IPS-18a (cell line): ENCODE results near the gene KLHL14.
"Not testable (repeated sequence)": the region's sequence is repeated elsewhere in the genome, so short reads cannot be mapped to it uniquely, and the experiment has no call there.

ENCODE experiments used
- H3K27ac ChIP-seq: one replicate; pipeline ENCODE4 v1.5.1; 2013; ENCODE audit warnings: low read length
- H3K27me3 ChIP-seq: one replicate; pipeline ENCODE4 v1.6.1; 2013; ENCODE audit warnings: mild to moderate bottlenecking, low read length; ENCODE audit not compliant: control insufficient read depth, insufficient read depth
- H3K36me3 ChIP-seq: one replicate; pipeline ENCODE4 v1.6.1; 2013; ENCODE audit warnings: low read depth, low read length; ENCODE audit not compliant: control insufficient read depth
- H3K4me1 ChIP-seq: one replicate; pipeline ENCODE4 v1.6.1; 2013; ENCODE audit warnings: low read depth, low read length; ENCODE audit not compliant: control insufficient read depth
- H3K4me3 ChIP-seq: one replicate; pipeline ENCODE4 v1.5.1; 2013; ENCODE audit warnings: low read length
- H3K9ac ChIP-seq: one replicate; pipeline ENCODE4 v1.6.1; 2013; ENCODE audit warnings: mild to moderate bottlenecking, low read length, moderate library complexity
- H3K9me3 ChIP-seq: one replicate; pipeline ENCODE4 v1.6.1; 2013; ENCODE audit warnings: low read depth, low read length; ENCODE audit not compliant: control insufficient read depth

Gene KLHL14

GRCh38 chr18:32672398-32672797, 100.4 kb downstream of the KLHL14 start:
- no peaks in the 10 kb centered on the region for H3K36me3 ChIP-seq
- no peak overlapping the region for H3K9ac ChIP-seq
- no peak overlapping the region for H3K4me3 ChIP-seq
- H3K27me3 ChIP-seq, result no peaks in the 10 kb centered on the region
- H3K27ac ChIP-seq, result no peak overlapping the region
- H3K9me3 ChIP-seq, result no peaks in the 10 kb centered on the region
- H3K4me1 ChIP-seq, result no peaks in the 10 kb centered on the region

GRCh38 chr18:32670727-32671126, 102.1 kb downstream of the KLHL14 start:
- H3K36me3 ChIP-seq, result no peaks in the 10 kb centered on the region
- no peak overlapping the region for H3K9ac ChIP-seq
- no peaks in the 10 kb centered on the region for H3K9me3 ChIP-seq
- no peak overlapping the region for H3K4me3 ChIP-seq
- H3K27ac ChIP-seq, result no peak overlapping the region
- H3K27me3 ChIP-seq, result no peaks in the 10 kb centered on the region
- H3K4me1 ChIP-seq, result no peaks in the 10 kb centered on the region

- no peak overlapping the region for H3K4me3 ChIP-seq
- no peaks in the 10 kb centered on the region for H3K36me3 ChIP-seq
- H3K9ac ChIP-seq, result no peak overlapping the region
- no peak overlapping the region for H3K27ac ChIP-seq
- no peaks in the 10 kb centered on the region for H3K9me3 ChIP-seq
- H3K27me3 ChIP-seq, result no peaks in the 10 kb centered on the region
- no peaks in the 10 kb centered on the region for H3K4me1 ChIP-seq
Observed at GRCh38 chr18:32669549-32670165, 103.2 kb downstream of the KLHL14 start.

- no peaks in the 10 kb centered on the region for H3K27me3 ChIP-seq
- H3K4me1 ChIP-seq, result no peaks in the 10 kb centered on the region
- H3K27ac ChIP-seq, result no peak overlapping the region
- H3K4me3 ChIP-seq, result no peak overlapping the region
- no peaks in the 10 kb centered on the region for H3K9me3 ChIP-seq
- H3K9ac ChIP-seq, result no peak overlapping the region
- H3K36me3 ChIP-seq, result no peaks in the 10 kb centered on the region
Observed at GRCh38 chr18:32668956-32669355, 103.9 kb downstream of the KLHL14 start.

- Histone ChIP-seq H3K36me3 (no peaks in the 10 kb centered on the region), H3K27me3 (no peaks in the 10 kb centered on the region), H3K27ac (no peak overlapping the region), H3K4me1 (no peaks in the 10 kb centered on the region), H3K9me3 (no peaks in the 10 kb centered on the region), H3K9ac (no peak overlapping the region), H3K4me3 (no peak overlapping the region)
Observed at GRCh38 chr18:32661486-32662299, 111.1 kb downstream of the KLHL14 start.

- H3K36me3 ChIP-seq, H3K9ac ChIP-seq, H3K9me3 ChIP-seq, H3K27me3 ChIP-seq, H3K4me1 ChIP-seq, H3K27ac ChIP-seq, H3K4me3 ChIP-seq: not testable (repeated sequence)
Observed at GRCh38 chr18:32654507-32654906, 118.3 kb downstream of the KLHL14 start.

- H3K9me3 ChIP-seq, result not testable (repeated sequence)
Observed at GRCh38 chr18:32637659-32638058, 135.2 kb downstream of the KLHL14 start.

GRCh38 chr18:32637226-32637625, 135.6 kb downstream of the KLHL14 start:
- Histone ChIP-seq H3K9ac (no peak overlapping the region), H3K4me1 (no peaks in the 10 kb centered on the region), H3K9me3 (no peaks in the 10 kb centered on the region), H3K27ac (no peak overlapping the region), H3K4me3 (no peak overlapping the region), H3K27me3 (no peaks in the 10 kb centered on the region), H3K36me3 (no peaks in the 10 kb centered on the region)

More at GRCh38 chr18:32637659-32638058, 135.2 kb downstream of the KLHL14 start:
- H3K27me3 ChIP-seq, H3K4me1 ChIP-seq, H3K27ac ChIP-seq, H3K4me3 ChIP-seq, H3K36me3 ChIP-seq, H3K9ac ChIP-seq: not testable (repeated sequence)

GRCh38 chr18:32634876-32635431, 137.9 kb downstream of the KLHL14 start:
- Histone ChIP-seq H3K36me3 (no peaks in the 10 kb centered on the region), H3K27ac (no peak overlapping the region), H3K9me3 (no peaks in the 10 kb centered on the region), H3K9ac (no peak overlapping the region), H3K4me3 (no peak overlapping the region), H3K4me1 (no peaks in the 10 kb centered on the region), H3K27me3 (no peaks in the 10 kb centered on the region)

- Histone ChIP-seq H3K36me3 (no peaks in the 10 kb centered on the region), H3K4me1 (no peaks in the 10 kb centered on the region), H3K27ac (no peak overlapping the region), H3K4me3 (no peak overlapping the region), H3K27me3 (no peaks in the 10 kb centered on the region), H3K9ac (no peak overlapping the region), H3K9me3 (no peaks in the 10 kb centered on the region)
Observed at GRCh38 chr18:32629981-32630700, 142.7 kb downstream of the KLHL14 start.

- Histone ChIP-seq H3K4me1 (no peaks in the 10 kb centered on the region), H3K4me3 (no peak overlapping the region), H3K9me3 (no peaks in the 10 kb centered on the region), H3K9ac (no peak overlapping the region), H3K27me3 (no peaks in the 10 kb centered on the region), H3K36me3 (no peaks in the 10 kb centered on the region), H3K27ac (no peak overlapping the region)
Observed at GRCh38 chr18:32629292-32629691, 143.5 kb downstream of the KLHL14 start.
